Kidney epithelial cell (primary cell): Measurements from ENCODE around the gene CUTA. TPM values are rescaled to one million over a fixed set of nuclear protein-coding genes. Genes with fewer than 3 reads are reported as not detected.

Experiments
- DNase-seq: peaks from one replicate; pipeline ENCODE4 v3.0.0-alpha.2; 2010; ENCODE audit warnings: low read depth
- H3K27me3 ChIP-seq: 2 replicates; pipeline ENCODE4 v1.6.0; 2011; ENCODE audit warnings: low read length; ENCODE audit not compliant: control insufficient read depth, insufficient read depth
- H3K36me3 ChIP-seq: 2 replicates; pipeline ENCODE4 v1.5.1; 2011; ENCODE audit warnings: low read length; ENCODE audit not compliant: control insufficient read depth, insufficient read depth
- H3K4me3 ChIP-seq: 2 replicates; pipeline ENCODE4 v1.5.1; 2011; ENCODE audit warnings: low read depth, mild to moderate bottlenecking, control low read depth, low read length
- CTCF ChIP-seq: IDR thresholded peaks from 2 replicates; pipeline ENCODE4 v1.5.1; 2011; ENCODE audit warnings: mild to moderate bottlenecking, moderate library complexity, low read length, control low read depth, inconsistent platforms; ENCODE audit not compliant: insufficient read depth, poor library complexity, severe bottlenecking
- total RNA-seq: library from RNA; depleted of rRNA; stranded (reverse); fragments of >200 nt; gene quantifications from 2 replicates; pipeline ENCODE4 v1.2.3, GENCODE V29; 2015

Gene CUTA
- total RNA-seq, 1 donor from 2014 or later = 226 TPM

DNA sequence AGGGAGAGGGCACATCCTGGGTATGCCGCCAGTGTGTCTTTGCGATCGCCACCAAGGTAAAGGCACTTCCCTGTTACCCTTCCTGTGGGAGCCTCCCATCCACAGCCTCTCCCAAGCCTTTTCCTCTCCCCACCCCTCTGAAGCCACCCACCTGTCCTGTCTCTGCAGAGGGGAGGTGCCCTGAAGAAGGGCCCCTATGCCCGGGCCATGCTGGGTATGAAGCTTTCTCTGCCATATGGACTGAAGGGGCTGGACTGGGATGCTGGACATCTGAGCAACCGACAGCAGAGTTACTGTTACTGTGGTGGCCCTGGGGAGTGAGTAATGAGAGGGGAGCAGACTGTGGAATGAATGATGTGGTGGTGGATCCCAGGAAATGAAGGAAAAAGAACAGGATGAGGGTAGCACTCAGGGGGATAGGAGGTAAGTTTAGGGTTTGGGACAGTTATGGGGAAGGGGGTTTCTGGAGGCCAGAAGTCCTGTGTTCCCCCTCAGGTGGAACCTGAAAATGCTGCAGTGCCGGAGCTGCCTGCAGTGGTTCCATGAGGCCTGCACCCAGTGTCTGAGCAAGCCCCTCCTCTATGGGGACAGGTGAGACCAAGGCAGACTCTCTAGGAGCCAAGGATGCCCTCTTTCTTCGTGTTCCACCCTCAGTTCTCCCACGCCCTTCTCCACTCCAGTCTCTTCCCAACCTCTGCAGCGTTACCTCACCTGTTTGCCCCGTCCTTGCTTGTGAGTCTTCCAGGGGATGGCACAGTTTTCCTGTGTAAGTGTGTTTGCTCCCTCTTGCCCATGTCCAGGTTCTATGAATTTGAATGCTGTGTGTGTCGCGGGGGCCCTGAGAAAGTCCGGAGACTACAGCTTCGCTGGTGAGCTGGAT, 4.4 kb downstream of the CUTA start:
- Histone ChIP-seq H3K27me3 (no peaks in the 10 kb centered on the region), H3K4me3 (no peak overlapping the region), H3K36me3 (peaks cover 2% of the 10 kb centered on the region)
- no peak for DNase-seq
- no peak for TF ChIP-seq CTCF

DNA sequence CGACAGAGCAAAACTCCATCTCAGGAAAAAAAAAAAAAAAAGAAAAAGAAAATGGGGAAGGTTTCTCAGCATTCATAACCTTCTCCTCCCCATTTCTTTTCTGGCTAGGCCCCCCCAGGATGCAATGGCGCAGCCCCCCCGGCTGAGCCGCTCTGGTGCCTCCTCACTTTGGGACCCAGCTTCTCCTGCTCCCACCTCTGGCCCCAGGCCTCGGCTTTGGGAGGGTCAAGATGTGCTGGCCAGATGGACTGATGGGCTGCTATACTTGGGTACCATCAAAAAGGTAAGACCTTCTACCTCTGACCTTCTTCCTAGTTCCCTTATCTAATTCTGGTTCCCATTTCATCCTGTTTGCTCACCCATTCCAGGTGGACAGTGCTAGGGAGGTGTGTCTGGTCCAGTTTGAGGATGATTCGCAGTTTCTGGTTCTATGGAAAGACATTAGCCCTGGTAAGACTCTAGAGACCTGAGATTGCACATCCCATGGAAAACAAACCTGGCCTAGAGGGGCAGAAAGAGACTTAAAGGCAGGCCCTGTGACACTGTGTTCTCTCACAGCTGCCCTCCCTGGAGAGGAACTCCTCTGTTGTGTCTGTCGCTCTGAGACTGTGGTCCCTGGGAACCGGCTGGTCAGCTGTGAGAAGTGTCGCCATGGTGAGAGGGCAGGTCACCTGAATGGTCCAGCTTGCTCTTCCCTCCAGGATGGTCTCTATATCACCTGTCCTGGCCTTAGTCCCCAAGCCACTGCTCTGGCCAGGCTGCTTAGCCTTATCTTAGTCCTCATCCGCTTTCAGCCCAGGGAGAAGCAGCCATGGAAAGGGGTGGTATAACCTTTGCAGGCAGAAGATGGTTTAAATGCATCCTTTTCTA, 5.5 kb downstream of the CUTA start:
- DNase-seq = no peak
- no peak for TF ChIP-seq CTCF
- peaks cover 2% of the 10 kb centered on the region for H3K36me3 ChIP-seq
- H3K4me3 ChIP-seq = no peak overlapping the region
- H3K27me3 ChIP-seq = no peaks in the 10 kb centered on the region

- no peak for DNase-seq
- Histone ChIP-seq H3K4me3 (peak overlapping the region; percentile 51), H3K27me3 (no peaks in the 10 kb centered on the region), H3K36me3 (peaks cover 2% of the 10 kb centered on the region)
- TF ChIP-seq CTCF = no peak
These were observed 6.3 kb downstream of the CUTA start for GRCh38 chr6:33411632-33412005.

DNA sequence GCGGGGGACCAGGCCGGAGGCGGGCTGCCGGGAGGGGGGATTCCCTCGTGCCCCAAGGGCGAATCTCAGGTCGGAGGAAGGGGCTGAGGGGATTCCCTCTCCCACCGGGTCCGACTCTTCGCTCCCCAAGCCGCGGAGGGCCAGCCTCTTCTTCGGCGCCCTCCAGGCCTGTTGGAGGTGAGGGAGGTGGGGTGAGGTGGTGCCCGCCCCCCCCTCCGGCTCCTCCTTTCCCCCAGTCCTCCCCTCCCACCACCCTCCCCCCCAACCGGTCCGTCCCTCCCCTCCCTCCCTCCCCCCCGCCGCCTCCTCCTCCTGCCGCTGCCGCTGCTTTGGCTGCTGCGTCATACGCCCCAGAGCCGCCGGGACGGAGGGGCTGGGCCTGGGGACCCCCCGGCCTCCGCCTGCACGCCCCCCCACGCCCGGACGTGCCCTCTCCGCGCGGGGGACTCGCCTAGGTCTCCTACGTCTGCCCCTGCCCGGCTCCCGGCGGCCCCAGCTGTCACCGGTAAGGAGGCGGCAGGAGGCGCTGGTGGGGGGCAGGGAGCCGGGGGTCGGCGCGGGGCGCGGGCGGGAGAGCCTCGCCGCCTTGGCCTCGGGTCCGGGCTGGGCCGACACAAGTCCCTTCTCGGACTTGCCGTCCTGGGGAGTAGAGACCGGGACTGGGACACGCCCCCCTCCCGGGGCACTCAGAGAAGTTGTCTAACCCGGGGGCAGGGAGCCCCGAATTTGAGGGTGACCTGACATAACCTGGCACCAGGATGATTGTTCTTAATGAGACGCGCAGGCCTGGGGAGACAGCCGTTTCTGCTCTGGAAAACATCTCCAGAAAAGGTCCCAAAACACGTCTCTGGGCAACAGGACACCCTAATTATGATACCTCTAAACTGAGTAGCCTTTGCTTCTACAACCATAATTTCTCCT, 6.9 kb downstream of the CUTA start, which contains the start of gene PHF1:
Gene PHF1, plus strand, starts transcription at position 304 of the 921 bp plus-strand sequence. CDS start 1,250 bp downstream, outside the sequence.
- no peak for DNase-seq
- Histone ChIP-seq H3K36me3 (peaks cover 5% of the 10 kb centered on the region), H3K27me3 (no peaks in the 10 kb centered on the region), H3K4me3 (peak within 1 kb of the TSS; percentile 51)
- no peak for TF ChIP-seq CTCF

DNA sequence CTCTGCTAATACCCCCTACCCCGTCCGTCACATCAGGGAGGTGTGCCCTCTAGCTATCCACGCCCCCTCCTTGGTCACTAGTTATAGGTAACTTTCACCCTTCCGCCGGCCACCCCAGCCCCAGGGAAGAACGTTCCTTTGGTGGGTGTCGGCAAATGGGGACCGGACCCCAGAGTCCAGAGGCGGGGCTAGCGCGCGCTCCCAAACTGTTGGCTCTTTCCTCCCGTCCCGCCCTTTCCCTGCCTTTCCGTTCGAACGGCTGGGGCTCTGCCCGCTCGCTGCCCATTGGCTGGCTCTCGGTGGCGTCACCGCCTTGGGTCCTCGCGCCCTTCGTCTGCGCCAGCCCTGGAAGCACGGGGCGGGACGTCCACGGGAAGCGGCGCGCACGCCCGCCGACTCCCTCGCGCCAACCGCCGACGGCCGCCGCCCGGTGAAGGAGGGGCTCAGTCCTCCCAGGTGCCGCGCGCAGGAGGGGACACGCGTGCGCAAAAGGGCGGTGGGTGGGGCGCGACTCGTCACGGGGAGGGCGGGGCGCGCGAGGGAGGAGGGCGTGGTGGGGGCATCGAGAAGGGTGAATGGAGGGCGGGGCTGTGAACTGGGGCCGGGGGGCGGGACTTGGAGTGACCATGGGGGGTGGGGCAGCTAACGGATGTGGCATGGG, 7.7 kb downstream of the CUTA start:
- Histone ChIP-seq H3K36me3 (peaks cover 5% of the 10 kb centered on the region), H3K27me3 (no peaks in the 10 kb centered on the region), H3K4me3 (peak overlapping the region; percentile 51)
- DNase-seq = peak; percentile 84
- no peak for TF ChIP-seq CTCF
